Measurements from ENCODE around the gene SLC2A13.
"Not testable (repeated sequence)": the region's sequence is repeated elsewhere in the genome, so short reads cannot be mapped to it uniquely, and the experiment has no call there.

SLC2A13 gene

GRCh38 chr12:39866135-39866534 lies 239.7 kb downstream of the SLC2A13 start:
- no peak for DNase-seq (ENCODE audit: low read depth)

- DNase-seq (ENCODE audit: low read depth) = no peak
Observed at GRCh38 chr12:39860695-39861094, 245.2 kb downstream of the SLC2A13 start.

GRCh38 chr12:39853003-39853402 lies 252.9 kb downstream of the SLC2A13 start:
- no peak for DNase-seq (ENCODE audit: low read depth)

- no peak for DNase-seq (ENCODE audit: low read depth)
Observed at GRCh38 chr12:39852346-39852745, 253.5 kb downstream of the SLC2A13 start.

GRCh38 chr12:39848218-39848617 lies 257.7 kb downstream of the SLC2A13 start:
- DNase-seq (ENCODE audit: low read depth) = not testable (repeated sequence)

- DNase-seq (ENCODE audit: low read depth) = no peak
Observed at GRCh38 chr12:39846971-39847650, 258.8 kb downstream of the SLC2A13 start.

GRCh38 chr12:39846304-39846703 lies 259.6 kb downstream of the SLC2A13 start:
- no peak for DNase-seq (ENCODE audit: low read depth)

- no peak for DNase-seq (ENCODE audit: low read depth)
Observed at GRCh38 chr12:39840422-39840821, 265.5 kb downstream of the SLC2A13 start.

GRCh38 chr12:39839072-39839471 lies 266.8 kb downstream of the SLC2A13 start:
- no peak for DNase-seq (ENCODE audit: low read depth)

- no peak for DNase-seq (ENCODE audit: low read depth)
Observed at GRCh38 chr12:39835517-39836489, 270.1 kb downstream of the SLC2A13 start.

- no peak for DNase-seq (ENCODE audit: low read depth)
Observed at GRCh38 chr12:39831587-39832315, 274.1 kb downstream of the SLC2A13 start.

- DNase-seq (ENCODE audit: low read depth) = no peak
Observed at GRCh38 chr12:39830852-39831520, 274.9 kb downstream of the SLC2A13 start.

GRCh38 chr12:39830171-39830570 lies 275.7 kb downstream of the SLC2A13 start:
- no peak for DNase-seq (ENCODE audit: low read depth)

GRCh38 chr12:39824505-39825212 lies 281.2 kb downstream of the SLC2A13 start:
- DNase-seq (ENCODE audit: low read depth) = no peak

- no peak for DNase-seq (ENCODE audit: low read depth)
Observed at GRCh38 chr12:39816671-39817185, 289.2 kb downstream of the SLC2A13 start.

GRCh38 chr12:39815746-39816145 lies 290.1 kb downstream of the SLC2A13 start:
- DNase-seq (ENCODE audit: low read depth) = no peak

- no peak for DNase-seq (ENCODE audit: low read depth)
Observed at GRCh38 chr12:39814626-39815025, 291.3 kb downstream of the SLC2A13 start.

- no peak for DNase-seq (ENCODE audit: low read depth)
Observed at GRCh38 chr12:39813776-39814175, 292.1 kb downstream of the SLC2A13 start.

GRCh38 chr12:39812456-39812855 lies 293.4 kb downstream of the SLC2A13 start:
- DNase-seq (ENCODE audit: low read depth) = not testable (repeated sequence)

- DNase-seq (ENCODE audit: low read depth) = no peak
Observed at GRCh38 chr12:39807043-39807442, 298.8 kb downstream of the SLC2A13 start.

GRCh38 chr12:39805651-39806050 lies 300.2 kb downstream of the SLC2A13 start:
- no peak for DNase-seq (ENCODE audit: low read depth)

Data from stimulated activated CD4-positive, alpha-beta T cell treated with anti-CD3 and anti-CD28 coated beads, Interleukin-2, amount 100 ng/mL, for 4 hours (primary cell).